NCI-H1092 (cell line): ENCODE results near the gene UMPS.
"Not testable (repeated sequence)": the region's sequence is repeated elsewhere in the genome, so short reads cannot be mapped to it uniquely, and the experiment has no call there.

Experiments
- DNase-seq: peaks from one replicate; lab custom pipeline; 2025; lab: John Stamatoyannopoulos, UW

Gene UMPS

DNA sequence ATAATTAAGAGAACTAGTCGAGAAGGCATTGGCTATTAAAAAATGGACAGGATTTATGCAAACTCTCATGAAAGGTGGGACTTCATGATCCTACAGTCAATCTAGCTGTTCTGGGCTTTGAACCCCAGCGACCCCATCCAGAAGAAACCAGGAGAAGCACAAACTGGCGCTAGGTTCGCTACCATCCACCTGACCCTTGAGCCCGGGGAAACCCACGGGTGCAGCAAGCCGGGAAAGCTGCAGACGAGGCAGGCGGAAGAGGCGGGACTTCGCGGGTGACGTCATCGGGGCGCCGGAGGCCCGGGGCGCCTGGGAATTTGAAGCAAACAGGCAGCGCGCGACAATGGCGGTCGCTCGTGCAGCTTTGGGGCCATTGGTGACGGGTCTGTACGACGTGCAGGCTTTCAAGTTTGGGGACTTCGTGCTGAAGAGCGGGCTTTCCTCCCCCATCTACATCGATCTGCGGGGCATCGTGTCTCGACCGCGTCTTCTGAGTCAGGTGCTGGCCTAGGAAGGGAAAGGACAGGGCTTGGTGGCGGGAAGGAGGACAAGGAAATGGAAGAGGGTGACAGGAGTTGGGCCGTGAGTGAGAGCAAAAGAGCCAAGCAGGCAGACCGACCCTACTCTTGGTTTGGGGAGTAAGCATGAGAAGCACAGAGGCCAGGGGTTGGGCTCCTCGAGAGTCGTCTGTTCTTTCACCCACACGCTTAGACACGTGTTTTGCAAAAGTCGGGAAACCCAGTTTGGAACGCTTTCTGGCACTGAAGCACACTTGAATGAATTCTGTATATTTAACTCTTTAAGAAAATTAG is at the start of gene UMPS:
Gene UMPS (plus strand): TSS at position 324 of the 812 bp plus-strand sequence. CDS start 20 bp downstream, at position 344.
- peak; percentile 88 for DNase-seq

DNA sequence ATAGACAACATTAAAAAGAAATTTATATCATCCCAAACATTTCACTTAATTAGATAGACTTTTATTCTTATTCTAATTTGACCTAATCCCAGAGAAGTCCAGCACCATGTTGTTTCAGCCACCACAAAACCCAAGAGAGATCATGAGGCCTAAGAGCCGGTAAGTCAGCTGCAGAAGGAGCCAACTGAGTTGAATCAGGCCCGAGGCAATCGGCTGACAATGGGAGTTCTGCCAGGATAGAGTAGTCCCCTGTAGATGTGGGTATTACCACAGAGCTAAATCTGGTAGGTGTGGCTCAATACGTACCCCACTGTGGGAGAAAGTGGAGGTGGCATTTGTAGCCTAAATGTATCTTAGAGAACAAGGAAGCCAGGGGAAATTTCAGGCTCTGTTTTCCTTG is 49.7 kb upstream of the UMPS start:
- DNase-seq, result no peak

DNA sequence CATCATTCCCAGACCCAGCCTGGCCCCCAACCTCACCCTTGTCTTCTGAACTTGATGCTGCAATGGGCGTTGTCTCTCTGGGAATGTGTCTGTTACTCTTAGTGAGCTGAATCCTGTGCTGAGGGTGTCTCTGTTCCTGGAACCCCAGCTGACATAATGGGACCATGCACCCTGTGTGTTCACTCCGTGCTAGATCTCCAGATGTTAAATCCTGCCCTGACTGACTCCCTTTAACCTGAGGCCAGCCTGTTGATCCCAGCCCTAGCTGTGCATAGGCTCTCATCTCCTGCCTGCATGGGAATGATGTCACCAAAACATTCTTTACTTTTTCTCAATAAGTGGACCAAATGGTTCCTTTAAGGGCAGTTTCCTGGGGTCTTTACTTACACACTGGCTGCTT is 48.0 kb upstream of the UMPS start:
- no peak for DNase-seq

DNA sequence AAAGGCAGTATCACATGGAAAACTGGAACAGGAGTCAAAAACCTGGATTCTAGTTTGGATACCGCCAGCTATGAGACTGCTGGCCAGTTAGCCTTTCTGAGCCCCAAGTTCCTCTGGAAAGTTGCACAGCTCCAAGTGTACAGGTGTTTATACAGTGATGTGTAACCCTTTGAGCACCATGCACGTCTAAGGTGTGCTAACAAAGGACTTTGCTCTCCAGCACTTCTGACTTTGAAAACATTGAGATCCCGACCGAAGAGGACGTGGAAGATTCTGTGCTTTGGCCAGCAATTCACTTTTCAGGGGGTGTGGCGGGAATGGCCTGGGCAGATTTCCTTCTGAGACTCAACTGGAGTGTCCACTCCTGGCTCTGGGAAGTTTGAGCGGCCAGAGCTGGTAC is 45.8 kb upstream of the UMPS start:
- no peak for DNase-seq

DNA sequence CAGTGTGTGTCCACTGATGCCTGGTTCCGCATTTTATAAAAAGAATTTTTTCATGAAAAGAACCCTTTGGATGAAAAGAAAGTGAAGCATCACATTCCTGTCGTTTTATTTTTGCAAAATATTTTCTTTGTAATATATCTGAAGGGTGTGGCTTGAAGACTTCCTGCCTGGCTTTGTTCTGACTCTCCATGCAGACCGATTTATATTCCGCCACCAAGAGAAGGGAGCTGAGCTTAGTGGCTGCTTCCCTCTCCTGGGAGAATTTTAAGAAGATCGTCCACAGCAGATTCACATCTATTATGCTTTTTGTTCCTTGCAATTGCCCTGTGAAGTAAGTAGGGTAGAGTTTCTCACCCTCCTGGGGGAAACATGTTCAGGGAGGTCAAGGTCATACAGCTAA is 45.2 kb upstream of the UMPS start:
- no peak for DNase-seq

DNA sequence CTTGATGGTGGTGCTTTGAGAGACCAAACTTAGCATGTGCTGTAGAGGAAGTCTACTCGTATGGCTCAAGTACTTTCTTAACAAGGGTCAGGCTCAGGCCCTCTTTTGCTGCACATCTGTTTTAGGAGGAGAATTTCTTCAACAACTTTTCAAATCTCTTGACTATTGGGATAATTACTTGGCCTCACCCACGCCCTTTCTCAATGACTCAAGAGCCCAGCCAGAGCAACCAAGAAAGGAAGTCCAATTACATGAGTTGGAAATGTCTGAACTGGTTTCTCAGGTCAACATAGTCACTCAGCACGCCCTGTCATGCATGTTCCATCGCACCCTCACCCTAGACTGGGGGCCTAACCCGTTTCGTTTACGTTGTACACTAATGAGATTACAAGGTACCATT is 44.8 kb upstream of the UMPS start:
- DNase-seq, result no peak

DNA sequence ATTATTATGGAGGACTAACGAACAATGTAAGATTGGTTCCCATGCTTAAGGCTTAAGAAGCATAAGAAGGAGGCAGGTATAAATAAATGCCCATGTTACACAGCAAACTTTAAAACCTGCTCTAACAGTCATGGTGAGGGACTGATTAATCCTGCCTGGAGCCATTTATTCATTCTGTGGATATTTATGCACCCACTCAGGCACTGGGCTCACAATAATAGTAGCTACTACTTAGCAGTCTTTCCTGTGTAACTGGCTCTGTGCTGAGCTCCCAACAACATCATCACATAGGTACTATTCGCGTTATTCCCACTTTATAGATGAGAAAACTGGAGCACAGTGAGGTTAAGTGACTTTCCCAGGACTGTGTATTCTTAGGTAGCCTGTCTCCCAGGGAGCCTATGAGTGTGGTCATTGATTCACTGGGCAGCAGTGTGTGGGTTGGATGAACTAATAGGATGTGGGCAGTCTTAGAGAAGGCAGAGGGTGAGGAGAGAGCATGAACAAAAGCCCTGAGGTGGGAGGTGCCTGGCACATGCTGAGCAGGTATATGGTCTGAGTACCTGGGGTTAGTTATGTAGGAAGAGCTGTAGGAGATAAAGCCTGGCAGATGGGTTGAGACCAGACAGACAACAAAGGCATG is 44.1 kb upstream of the UMPS start:
- DNase-seq, result no peak

DNA sequence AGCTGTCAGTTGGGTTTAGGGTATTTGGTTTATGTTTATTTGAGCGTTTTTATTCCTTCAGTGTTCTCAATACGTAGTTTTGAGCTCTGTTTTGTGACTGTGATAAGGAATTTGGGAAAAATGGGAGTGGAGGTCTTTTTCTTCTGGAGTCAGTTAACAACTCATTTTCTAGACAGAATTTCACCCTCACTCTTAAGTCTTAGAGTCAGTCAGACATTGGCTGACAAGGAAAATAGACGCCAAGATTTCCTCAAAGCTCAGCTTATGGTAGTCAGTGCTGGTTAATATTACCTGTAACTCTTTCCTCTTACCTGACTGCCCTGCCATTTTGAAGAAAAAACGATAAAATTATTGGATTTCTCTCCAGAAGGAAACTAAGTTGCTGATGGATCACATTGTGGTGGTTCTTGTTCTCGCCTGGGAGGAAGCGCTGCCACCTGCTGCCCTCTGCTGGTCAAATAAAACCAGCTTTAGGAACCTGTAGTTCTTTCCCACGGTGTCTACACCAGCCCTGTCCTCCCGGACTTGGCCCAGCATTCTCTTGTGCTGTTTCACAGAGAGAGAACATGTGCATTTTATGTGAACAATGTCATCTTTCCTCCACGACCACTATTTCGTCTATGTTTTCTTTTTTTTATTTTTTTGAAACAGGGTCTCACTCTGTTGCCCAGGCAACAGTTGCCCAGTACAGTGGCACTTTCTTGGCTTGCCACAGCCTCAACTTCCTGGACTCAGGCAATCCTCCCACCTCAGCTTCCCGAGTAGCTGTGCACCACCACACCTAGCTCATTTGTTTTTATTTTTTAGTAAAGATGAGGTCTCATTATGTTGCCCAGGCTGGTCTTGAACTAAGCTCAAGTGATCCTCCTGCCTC is 41.4 kb upstream of the UMPS start:
- DNase-seq, result peak; percentile 70

DNA sequence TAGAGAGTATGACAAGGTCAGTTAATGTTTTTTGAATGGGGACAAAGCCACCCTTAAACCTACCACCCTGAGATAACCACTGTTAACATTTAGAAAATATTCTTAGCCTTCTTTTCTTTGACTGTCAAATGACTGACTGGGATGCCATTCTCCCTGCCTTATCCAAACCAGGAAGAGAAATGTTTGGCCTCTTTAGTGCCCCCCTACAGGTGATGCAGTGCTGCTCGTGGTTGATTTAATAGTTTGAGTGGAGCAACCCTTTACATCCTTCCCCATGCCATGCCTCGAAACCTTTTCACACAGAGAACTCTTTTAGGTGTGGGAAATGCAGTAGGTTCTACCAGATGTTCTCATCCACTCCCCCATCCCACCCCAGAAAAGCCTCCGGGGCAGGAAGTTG is 38.7 kb upstream of the UMPS start:
- DNase-seq, result no peak

DNA sequence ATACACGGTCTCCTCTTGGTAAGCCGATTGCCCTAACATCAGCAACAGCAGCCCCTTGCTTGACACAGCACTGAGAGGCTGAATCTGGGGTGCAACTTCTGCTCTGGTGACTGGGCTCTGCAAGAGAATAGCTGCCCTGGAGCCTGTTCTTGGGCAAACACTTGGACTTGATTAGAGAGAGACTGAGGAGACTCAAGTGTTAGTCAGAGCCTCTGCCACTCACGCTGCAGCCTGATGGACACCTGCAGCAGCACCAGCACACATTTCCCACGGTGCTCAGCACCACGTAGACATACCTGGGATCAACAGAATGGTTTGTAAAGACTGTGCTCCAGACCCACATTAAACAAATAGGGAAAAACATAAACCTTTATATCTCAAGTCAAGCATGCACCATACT is 35.8 kb upstream of the UMPS start:
- no peak for DNase-seq

DNA sequence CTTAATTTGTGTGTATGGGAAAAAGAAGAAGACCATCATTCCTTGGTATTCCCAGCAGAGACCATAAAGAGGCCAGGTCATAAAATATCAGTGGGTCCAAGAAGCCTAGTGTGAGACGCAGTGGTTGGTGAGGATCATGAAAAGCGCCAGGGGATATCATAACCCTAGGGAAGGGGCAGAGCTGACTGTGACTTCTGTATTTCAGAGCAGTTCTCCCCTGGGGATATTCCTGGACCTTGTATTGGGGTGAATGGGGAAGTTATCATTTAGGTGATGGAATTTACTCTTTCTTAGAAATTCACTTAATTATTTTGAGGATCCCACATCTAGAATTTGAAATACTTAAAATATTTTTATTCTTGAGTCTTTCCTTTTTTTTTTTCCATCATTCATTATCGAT is 34.9 kb upstream of the UMPS start:
- no peak for DNase-seq

DNA sequence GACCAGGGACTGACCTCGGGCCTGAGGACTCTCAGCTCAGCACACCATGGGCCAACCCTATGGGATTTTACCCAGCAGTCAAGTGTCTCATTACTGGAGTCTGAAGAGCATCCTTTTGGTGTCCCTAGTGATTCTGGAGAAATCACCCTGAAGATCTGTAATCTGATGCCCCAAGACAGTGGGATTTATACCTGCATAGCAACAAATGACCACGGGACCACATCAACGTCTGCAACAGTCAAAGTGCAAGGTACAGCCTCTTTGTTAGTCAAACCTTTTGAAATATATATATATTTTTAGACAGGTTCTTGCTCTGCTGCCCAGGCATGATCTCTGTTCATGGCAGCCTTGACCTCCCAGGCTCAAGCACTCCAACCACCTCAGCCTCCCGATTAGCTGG is 34.2 kb upstream of the UMPS start:
- DNase-seq, result no peak

DNA sequence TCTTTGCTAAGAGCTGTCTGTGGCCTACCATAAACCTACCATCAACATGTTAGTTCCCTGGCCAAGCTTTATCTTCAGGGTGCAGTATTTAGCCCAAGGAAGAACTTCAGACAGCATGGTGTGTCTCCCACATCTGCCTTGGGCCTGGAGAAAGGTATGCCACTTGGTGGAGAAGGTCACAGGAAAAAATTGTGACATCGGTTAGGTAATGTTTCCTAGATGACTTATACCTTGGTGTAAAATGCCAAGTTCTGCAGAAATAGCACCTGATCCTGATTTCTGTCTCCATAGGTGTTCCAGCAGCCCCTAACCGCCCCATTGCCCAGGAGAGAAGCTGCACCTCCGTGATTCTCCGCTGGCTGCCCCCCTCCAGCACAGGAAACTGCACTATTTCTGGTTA is 33.0 kb upstream of the UMPS start:
- DNase-seq, result no peak

DNA sequence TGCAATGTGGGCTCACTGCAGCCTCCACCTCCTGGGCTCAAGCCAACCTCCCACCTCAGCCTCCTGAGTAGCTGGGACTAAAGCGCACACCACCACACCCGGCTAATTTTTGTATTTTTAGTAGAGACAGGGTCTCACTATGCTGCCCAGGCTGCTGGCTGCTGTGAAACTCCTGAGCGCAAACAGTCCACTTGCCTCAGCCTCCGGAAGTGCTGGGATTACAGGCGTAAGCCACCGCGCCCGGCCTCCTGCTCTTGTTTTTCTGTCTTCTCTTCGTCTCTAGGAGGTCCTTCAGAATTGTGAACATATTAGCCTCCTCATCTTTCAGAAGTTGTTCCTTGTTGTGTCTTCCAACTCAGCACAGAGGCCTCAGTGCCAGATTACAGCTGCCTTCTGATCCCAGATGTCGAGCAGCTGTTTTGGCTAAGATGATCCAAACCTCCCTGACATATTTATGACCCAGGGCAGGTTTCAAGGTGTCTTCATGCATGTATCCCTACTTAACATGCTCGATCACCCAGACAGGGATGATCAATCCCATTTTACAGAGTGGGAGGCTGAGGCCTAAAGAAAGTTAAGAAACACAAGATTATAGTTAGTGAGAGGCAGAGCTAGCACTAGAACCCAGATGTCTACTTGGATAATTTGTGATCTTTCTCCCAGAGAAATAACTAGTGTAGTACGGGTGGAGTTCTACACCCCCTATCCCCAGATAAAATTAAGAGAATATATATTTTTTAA is 32.1 kb upstream of the UMPS start:
- DNase-seq, result no peak

DNA sequence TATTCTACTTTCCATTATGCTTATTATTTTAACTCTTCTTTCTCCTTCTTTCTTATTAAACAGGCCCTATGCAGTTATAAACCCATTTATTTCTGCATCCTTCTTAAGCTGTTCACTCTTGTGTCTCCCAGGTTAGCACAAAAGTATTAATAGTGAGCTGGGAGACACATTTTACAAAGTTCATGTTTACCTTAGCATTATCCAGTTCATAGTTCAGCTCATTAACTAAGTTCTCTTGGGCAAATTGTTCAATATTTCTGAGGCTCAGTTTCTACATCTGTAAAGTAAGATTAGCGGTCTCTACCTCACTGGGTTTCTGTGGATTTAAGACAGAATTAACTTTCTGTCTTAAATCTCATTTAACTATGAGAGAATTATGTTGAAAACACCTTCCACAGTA is 31.2 kb upstream of the UMPS start:
- no peak for DNase-seq

DNA sequence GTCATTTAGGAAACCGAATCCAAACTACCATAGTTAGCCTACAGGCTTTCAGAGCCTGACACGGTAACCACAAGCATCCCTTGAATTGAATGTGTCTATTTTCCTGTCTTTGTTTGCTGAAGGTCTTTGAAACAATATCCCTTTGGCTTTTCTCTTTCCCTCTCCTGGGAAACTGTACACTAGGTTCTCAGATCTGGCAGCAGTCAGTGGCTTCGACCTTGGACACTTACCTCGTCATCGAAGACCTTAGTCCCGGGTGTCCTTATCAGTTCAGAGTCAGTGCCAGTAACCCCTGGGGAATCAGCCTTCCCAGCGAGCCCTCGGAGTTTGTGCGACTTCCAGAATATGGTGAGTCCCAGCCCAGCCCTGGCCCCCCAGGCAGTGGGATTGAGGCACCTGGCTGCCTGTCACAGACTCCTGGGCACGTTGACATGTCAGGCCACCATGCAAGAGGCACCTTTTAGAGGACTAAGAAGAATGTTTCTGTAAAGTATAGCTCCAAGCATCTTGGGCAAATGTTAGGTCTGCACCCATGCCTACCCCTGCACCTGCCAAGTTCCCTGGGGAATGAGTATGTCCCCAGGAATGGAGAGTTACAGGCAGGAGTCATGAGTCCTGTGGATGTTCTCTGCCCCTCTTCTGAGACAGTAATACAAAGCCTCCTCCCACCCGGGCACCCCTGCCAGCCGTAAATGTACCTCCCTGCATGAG is 30.4 kb upstream of the UMPS start:
- no peak for DNase-seq

DNA sequence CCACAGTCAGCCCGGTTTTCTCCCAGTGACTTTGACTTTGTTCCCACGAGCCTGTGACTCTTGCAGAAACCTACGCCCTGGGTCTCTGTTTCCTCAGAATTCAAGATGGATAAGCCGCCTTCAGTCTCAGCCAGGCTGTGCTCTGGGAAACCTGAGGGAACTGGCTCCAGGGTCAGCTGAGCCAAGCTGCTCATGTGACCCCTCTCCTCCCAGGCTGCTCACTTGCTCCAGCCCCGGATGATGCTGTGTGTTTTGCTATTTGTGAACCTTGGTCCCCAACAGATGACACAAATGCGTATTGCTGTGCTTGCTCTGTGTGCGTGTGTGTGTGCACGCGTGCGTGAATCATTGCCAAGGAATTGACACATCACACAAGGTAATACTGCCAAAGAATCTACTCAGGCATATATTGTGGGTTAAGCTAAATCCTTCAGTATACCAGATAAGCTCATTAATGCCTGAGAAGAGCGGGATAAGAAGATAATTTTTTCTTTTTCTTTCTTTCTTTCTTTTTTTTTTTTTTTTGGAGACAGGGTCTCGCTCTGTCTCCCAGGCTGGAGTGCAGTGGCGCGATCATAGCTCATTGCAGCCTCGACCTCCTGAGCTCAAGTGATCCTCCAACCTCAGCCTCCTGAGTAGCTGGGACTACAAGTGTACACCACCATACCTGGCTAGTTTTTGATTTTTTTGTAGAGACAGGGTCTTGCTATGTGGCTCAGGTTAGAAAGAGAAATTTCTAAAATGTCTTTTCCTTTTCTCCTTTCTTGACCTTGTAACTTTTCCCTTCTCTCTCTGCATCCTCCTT is 29.2 kb upstream of the UMPS start:
- no peak for DNase-seq

DNA sequence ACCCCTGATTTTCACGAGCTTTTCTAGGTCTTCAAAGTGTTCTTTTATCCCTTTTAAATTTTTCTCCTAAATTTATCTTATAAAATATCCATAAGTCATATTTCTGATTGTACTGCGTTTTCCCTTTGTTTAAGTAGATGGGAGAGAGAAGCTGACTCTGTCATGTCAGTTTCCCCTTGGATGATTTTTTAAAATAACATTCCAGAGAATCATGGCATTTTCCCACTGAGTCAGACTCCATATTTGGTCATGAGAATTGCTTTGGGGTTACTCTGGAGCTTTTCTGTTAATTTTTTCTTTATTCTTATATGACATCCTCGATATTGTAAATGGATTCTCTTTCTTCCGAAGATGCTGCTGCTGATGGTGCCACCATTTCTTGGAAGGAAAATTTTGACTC is 28.6 kb upstream of the UMPS start:
- DNase-seq, result no peak

DNA sequence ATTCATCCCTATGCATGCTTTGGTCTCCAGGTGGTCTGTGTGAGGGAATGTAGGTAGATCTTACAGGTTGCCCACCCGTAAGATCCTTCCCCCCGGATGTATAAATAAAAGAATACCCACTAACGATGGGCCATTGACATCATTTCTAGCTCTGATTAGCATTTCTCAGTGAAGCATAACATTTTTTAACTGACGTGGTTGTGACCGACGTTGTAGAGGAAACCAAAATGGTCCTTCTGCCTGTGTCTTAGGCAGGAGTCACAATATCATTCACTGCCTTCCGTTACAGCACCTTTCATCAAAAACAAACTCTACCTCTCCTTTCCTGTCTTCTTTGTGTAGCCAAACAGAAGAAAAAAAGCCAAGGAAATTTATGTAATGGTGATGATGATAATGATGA is 27.3 kb upstream of the UMPS start:
- no peak for DNase-seq

DNA sequence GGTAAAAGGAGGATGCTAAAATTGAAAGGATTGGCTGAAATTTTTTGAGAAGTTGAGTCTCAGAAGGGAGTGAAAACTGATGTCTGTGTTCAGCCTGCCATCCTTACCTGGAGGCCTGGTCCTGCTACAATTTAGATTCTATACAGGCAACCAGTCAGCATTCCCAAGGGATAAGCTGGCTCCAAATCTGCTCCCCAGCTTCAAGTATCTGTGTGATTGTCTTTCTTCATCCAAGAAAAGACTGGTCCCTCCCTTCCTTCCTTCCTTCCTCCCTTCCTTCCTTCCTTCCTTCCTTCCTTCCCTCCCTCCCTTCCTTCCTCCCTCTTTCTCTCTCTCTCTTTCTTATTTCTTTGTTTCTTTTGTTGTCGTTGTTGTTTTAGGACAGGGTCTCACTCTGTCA is 24.7 kb upstream of the UMPS start:
- DNase-seq, result no peak

DNA sequence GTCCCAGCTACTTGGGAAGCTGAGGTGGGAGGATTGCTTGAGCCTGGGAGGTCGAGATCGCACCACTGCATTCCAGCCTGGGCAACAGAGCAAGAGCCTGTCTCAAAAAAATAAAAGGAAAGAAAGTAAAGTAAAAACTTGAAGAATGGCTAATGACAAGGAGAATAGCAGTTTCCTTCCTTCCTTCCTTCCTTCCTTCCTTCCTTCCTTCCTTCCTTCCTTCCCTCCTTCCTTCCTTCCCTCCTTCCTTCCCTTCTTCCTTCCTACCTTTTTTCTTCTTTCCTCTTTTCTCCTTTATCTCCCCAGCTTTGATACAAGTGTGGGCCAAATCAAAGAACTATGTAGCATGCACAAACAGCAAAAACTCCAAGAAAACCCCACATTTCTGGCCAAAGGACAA is 23.0 kb upstream of the UMPS start:
- DNase-seq, result not testable (repeated sequence)
